Calu3 (cell line): Measurements from ENCODE around the gene GABRP. TPM values are rescaled to one million over a fixed set of nuclear protein-coding genes. Genes with fewer than 3 reads are reported as not detected.

Experiments used
- BruUV-seq: library from RNA; stranded (reverse); fragments of 400-500 nt; replicated peaks from 2 replicates; lab custom pipeline; 2021; lab: Mats Ljungman, UMichigan
- CTCF ChIA-PET: fragments of 300-600 bp; sonication (Branson Sonifier 250); formaldehyde crosslinking; loops from one replicate; lab custom pipeline; 2022; ENCODE audit warnings: antibody characterized with exemption; lab: Charles Lee
- DNase-seq: peaks from one replicate; pipeline ENCODE4 v3.0.0; 2022
- H3K27ac Mint-ChIP-seq: one replicate; pipeline ENCODE4 v1.8.0; 2022; ENCODE audit warnings: mixed read lengths; ENCODE audit not compliant: unreplicated experiment
- H3K27me3 Mint-ChIP-seq: one replicate; pipeline ENCODE4 v1.8.0; 2022; ENCODE audit warnings: mixed read lengths; ENCODE audit not compliant: unreplicated experiment
- H3K36me3 Mint-ChIP-seq: one replicate; pipeline ENCODE4 v1.8.0; 2022; ENCODE audit warnings: mild to moderate bottlenecking, moderate library complexity, mixed read lengths; ENCODE audit not compliant: insufficient read depth, unreplicated experiment
- H3K4me1 Mint-ChIP-seq: one replicate; pipeline ENCODE4 v1.8.0; 2022; ENCODE audit warnings: mild to moderate bottlenecking, low read depth, mixed read lengths; ENCODE audit not compliant: unreplicated experiment
- H3K4me3 Mint-ChIP-seq: one replicate; pipeline ENCODE4 v1.8.0; 2022; ENCODE audit warnings: mild to moderate bottlenecking, low read depth, moderate library complexity, mixed read lengths; ENCODE audit not compliant: unreplicated experiment
- H3K9me3 Mint-ChIP-seq: one replicate; pipeline ENCODE4 v1.8.0; 2022; ENCODE audit warnings: low read depth, mixed read lengths; ENCODE audit not compliant: unreplicated experiment
- CTCF ChIP-seq: fragments of 200-600 bp; IDR thresholded peaks from one replicate; pipeline ENCODE4 v1.8.0; 2022; ENCODE audit warnings: antibody characterized with exemption; ENCODE audit not compliant: unreplicated experiment
- intact Hi-C: fragments of 100-400 bp; cut with micrococcal nuclease; formaldehyde crosslinking; loops from one replicate; pipeline ENCODE4 v1.10.0; 2022; ENCODE audit not compliant: unreplicated experiment
- total RNA-seq: library from RNA; stranded (reverse); gene quantifications from 2 replicates; pipeline ENCODE4 v1.2.3, GENCODE V29; 2022

GABRP gene
- total RNA-seq, 1 experiment from 2014 or later = 1,278 TPM

GRCh38 chr5:170863646-170864045 is 80.1 kb downstream of the GABRP start:
- no peak for DNase-seq
- Mint-ChIP-seq H3K36me3 (peaks cover 47% of the 10 kb centered on the region), H3K27me3 (no peaks in the 10 kb centered on the region), H3K4me3 (peak overlapping the region; percentile 70), H3K4me1 (peaks cover 60% of the 10 kb centered on the region), H3K27ac (peak overlapping the region; percentile 86), H3K9me3 (peaks cover 17% of the 10 kb centered on the region)
- TF ChIP-seq CTCF = no peak
- intact Hi-C loops = loop anchor here (5.0 kb wide), 2 partner anchors 51 to 111 kb away; no protein-coding TSS in a partner anchor
- BruUV-seq = no TSS peak
- CTCF ChIA-PET = interaction anchor here (0.6 to 1.4 kb wide), 2 partner anchors 16 to 273 kb away, joined by 3 read pairs; no protein-coding TSS in a partner anchor

Other genes starting within 250 kb of the GABRP start
- gene RANBP17, start 78.3 kb downstream of the GABRP start, total RNA-seq = 69.3 and 117 TPM in 2 replicates